Activated B cell treated with CpG ODN at 0.5 μM for 24 hours (primary cell): ENCODE measurements around the gene OPA1. TPM values are rescaled to one million over a fixed set of nuclear protein-coding genes. Genes with fewer than 3 reads are reported as not detected.

Source experiments
- ATAC-seq: fragments of 200-7000 bp; cut with Tn5 transposase; one replicate; pipeline ENCODE4 v1.10.0; 2021; ENCODE audit warnings: low read depth, mild to moderate bottlenecking, moderate library complexity
- CTCF ChIA-PET: fragments of 350-600 bp; sonication (Branson Sonifier 250); formaldehyde crosslinking; loops from one replicate; lab custom pipeline; 2021; ENCODE audit warnings: antibody characterized with exemption; lab: Charles Lee
- POLR2A ChIA-PET: fragments of 350-600 bp; sonication (Branson Sonifier 250); formaldehyde crosslinking; loops from one replicate; lab custom pipeline; 2021; ENCODE audit warnings: antibody characterized with exemption; lab: Charles Lee
- DNase-seq: peaks from one replicate; pipeline ENCODE4 v3.0.0; 2022
- H3K27ac Mint-ChIP-seq: one replicate; pipeline ENCODE4 v1.8.0; 2020; ENCODE audit warnings: mixed read lengths
- H3K27me3 Mint-ChIP-seq: one replicate; pipeline ENCODE4 v1.8.0; 2021; ENCODE audit warnings: mixed read lengths
- H3K36me3 Mint-ChIP-seq: one replicate; pipeline ENCODE4 v1.8.0; 2021; ENCODE audit warnings: low read depth, mixed read lengths
- H3K4me1 Mint-ChIP-seq: one replicate; pipeline ENCODE4 v1.8.0; 2021; ENCODE audit warnings: mixed read lengths
- H3K4me3 Mint-ChIP-seq: one replicate; pipeline ENCODE4 v1.8.0; 2020; ENCODE audit warnings: mild to moderate bottlenecking, mixed read lengths
- H3K9me3 Mint-ChIP-seq: one replicate; pipeline ENCODE4 v1.8.0; 2020; ENCODE audit warnings: mixed read lengths
- CTCF ChIP-seq: fragments of 200-600 bp; IDR thresholded peaks from one replicate; pipeline ENCODE4 v1.8.0; 2022; ENCODE audit warnings: antibody characterized with exemption, mild to moderate bottlenecking
- intact Hi-C: fragments of 100-400 bp; cut with micrococcal nuclease; formaldehyde crosslinking; loops from one replicate; pipeline ENCODE4 v1.15.1; 2024
- total RNA-seq: library from RNA; stranded (reverse); gene quantifications from 2 replicates; pipeline ENCODE4 v1.2.3, GENCODE V29; 2022

Gene OPA1
- total RNA-seq, 1 donor from 2014 or later = 80.6 TPM

DNA sequence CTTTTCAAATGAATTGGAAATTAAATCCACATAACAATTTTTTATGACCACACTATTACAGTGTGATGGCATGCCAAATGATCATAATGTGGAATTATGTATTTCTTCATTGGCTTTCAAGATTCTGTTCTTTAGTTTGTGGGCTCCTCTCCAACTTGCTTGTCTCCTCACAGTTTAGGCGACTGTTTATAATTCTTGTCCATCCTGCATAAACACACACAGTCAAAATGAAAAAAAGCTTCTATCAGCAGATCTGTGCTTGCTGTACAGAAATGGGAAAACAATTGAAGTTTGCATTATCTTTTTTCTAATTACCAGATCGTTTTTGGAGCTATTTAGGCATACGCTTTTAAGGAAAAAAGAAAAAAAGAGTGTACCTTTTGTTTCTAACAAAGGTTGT lies 37.0 kb downstream of the OPA1 start:
- TF ChIP-seq CTCF = no peak
- Mint-ChIP-seq H3K27ac (no peak overlapping the region), H3K36me3 (peaks cover 50% of the 10 kb centered on the region), H3K27me3 (no peaks in the 10 kb centered on the region), H3K4me1 (no peaks in the 10 kb centered on the region), H3K4me3 (no peak overlapping the region), H3K9me3 (no peaks in the 10 kb centered on the region)
- ChIA-PET POLR2A (no interaction called here), CTCF (interaction anchor here (0.9 kb wide), 1 partner anchor 12 kb away, joined by 3 read pairs; no protein-coding TSS in a partner anchor)
- intact Hi-C loops = no loop called here
- no peak for DNase-seq
- no peak for ATAC-seq

- Mint-ChIP-seq H3K27me3 (no peaks in the 10 kb centered on the region), H3K4me3 (no peak overlapping the region), H3K4me1 (no peaks in the 10 kb centered on the region), H3K9me3 (no peaks in the 10 kb centered on the region), H3K27ac (no peak overlapping the region), H3K36me3 (peaks cover 27% of the 10 kb centered on the region)
- ChIA-PET CTCF (no interaction called here), POLR2A (no interaction called here)
- intact Hi-C loops = no loop called here
- no peak for DNase-seq
- TF ChIP-seq CTCF = no peak
- ATAC-seq = no peak
Observed at GRCh38 chr3:193637831-193638230, 44.8 kb downstream of the OPA1 start.

- CTCF ChIA-PET = no interaction called here
- POLR2A ChIA-PET = no interaction called here
Observed at GRCh38 chr3:193638833-193639232, 45.8 kb downstream of the OPA1 start.

GRCh38 chr3:193640165-193640715 lies 47.2 kb downstream of the OPA1 start:
- DNase-seq = no peak
- intact Hi-C loops = no loop called here
- no peak for ATAC-seq
- Mint-ChIP-seq H3K4me1 (no peaks in the 10 kb centered on the region), H3K27ac (no peak overlapping the region), H3K36me3 (peaks cover 40% of the 10 kb centered on the region), H3K9me3 (no peaks in the 10 kb centered on the region), H3K4me3 (no peak overlapping the region), H3K27me3 (no peaks in the 10 kb centered on the region)
- ChIA-PET POLR2A (no interaction called here), CTCF (no interaction called here)
- TF ChIP-seq CTCF = no peak

More at GRCh38 chr3:193638833-193639232, 45.8 kb downstream of the OPA1 start:
- Mint-ChIP-seq H3K9me3 (no peaks in the 10 kb centered on the region), H3K36me3 (peaks cover 34% of the 10 kb centered on the region), H3K4me1 (no peaks in the 10 kb centered on the region), H3K27me3 (no peaks in the 10 kb centered on the region), H3K27ac (no peak overlapping the region), H3K4me3 (no peak overlapping the region)
- ATAC-seq (no peak), DNase-seq (no peak)
- no peak for TF ChIP-seq CTCF
- intact Hi-C loops = no loop called here

- Mint-ChIP-seq H3K36me3 (peaks cover 42% of the 10 kb centered on the region), H3K4me1 (no peaks in the 10 kb centered on the region), H3K27me3 (no peaks in the 10 kb centered on the region), H3K4me3 (no peak overlapping the region), H3K27ac (no peak overlapping the region), H3K9me3 (no peaks in the 10 kb centered on the region)
- intact Hi-C loops = no loop called here
- TF ChIP-seq CTCF = no peak
- ChIA-PET POLR2A (no interaction called here), CTCF (no interaction called here)
- no peak for ATAC-seq
- no peak for DNase-seq
Observed at GRCh38 chr3:193640728-193641439, 47.9 kb downstream of the OPA1 start.
